Embryonic facial prominence (tissue), 1 donor: ENCODE measurements around the gene MAGEB4.
"Not testable (repeated sequence)": the region's sequence is repeated elsewhere in the genome, so short reads cannot be mapped to it uniquely, and the experiment has no call there.

ENCODE experiments used
- DNase-seq: peaks from one replicate; pipeline ENCODE4 v3.0.0-alpha.2; 2016; ENCODE audit errors: extremely low spot score

Gene MAGEB4, protein sequence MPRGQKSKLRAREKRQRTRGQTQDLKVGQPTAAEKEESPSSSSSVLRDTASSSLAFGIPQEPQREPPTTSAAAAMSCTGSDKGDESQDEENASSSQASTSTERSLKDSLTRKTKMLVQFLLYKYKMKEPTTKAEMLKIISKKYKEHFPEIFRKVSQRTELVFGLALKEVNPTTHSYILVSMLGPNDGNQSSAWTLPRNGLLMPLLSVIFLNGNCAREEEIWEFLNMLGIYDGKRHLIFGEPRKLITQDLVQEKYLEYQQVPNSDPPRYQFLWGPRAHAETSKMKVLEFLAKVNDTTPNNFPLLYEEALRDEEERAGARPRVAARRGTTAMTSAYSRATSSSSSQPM

DNA sequence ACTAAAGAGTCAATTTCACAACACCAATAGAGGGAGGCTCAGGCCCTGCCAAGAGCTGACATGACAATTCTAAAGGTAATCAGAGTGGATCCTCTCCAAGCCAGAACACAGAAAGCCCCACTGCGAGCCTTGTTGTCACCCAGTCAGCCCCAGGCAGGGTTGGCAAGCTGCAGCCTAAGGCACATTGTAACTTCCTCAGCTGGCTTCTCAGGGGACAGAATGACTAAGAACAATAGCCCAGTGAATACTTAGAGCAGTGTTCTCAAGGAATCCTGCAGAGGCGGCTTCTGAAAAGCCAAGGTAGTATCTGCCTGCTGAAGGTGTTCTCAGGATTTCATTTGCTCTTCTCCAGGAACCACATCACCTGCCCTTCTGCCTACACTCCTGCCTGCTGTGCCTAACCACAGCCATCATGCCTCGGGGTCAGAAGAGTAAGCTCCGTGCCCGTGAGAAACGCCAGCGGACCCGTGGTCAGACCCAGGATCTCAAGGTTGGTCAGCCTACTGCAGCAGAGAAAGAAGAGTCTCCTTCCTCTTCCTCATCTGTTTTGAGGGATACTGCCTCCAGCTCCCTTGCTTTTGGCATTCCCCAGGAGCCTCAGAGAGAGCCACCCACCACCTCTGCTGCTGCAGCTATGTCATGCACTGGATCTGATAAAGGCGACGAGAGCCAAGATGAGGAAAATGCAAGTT lies at the start of gene MAGEB4:
TSS of gene MAGEB4 (plus strand) at position 277 of the 692 bp plus-strand sequence. CDS start at position 413, 136 bp downstream.
- no peak for DNase-seq

GRCh38 chrX:30193910-30194309 lies 47.9 kb upstream of the MAGEB4 start:
- not testable (repeated sequence) for DNase-seq

- no peak for DNase-seq
These were observed 45.5 kb upstream of the MAGEB4 start for GRCh38 chrX:30196322-30196721.

GRCh38 chrX:30212172-30212571 lies 29.6 kb upstream of the MAGEB4 start:
- DNase-seq, result no peak

- DNase-seq, result no peak
These were observed 26.4 kb upstream of the MAGEB4 start, which contains the start of gene MAGEB2 for GRCh38 chrX:30215357-30215843. MAGEB2 (plus strand) TSS chrX:30215563; CDS start chrX:30218581, 3,018 bp downstream.

- no peak for DNase-seq
These were observed 24.3 kb upstream of the MAGEB4 start for GRCh38 chrX:30217465-30217864.

DNA sequence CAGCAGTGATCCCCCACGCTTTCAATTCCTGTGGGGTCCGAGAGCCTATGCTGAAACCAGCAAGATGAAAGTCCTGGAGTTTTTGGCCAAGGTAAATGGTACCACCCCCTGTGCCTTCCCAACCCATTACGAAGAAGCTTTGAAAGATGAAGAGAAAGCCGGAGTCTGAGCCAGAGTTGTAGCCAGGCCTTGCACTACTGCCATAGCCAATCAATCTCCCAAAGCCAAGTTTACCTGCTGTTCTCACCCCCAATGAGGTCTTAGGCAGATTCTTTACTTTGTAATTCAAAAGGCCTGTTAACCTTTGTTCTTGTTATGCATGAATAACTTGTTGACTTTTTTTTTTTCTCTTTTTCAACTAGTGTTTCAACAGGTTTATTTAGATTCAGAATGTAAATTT lies 22.4 kb upstream of the MAGEB4 start:
- no peak for DNase-seq

DNA sequence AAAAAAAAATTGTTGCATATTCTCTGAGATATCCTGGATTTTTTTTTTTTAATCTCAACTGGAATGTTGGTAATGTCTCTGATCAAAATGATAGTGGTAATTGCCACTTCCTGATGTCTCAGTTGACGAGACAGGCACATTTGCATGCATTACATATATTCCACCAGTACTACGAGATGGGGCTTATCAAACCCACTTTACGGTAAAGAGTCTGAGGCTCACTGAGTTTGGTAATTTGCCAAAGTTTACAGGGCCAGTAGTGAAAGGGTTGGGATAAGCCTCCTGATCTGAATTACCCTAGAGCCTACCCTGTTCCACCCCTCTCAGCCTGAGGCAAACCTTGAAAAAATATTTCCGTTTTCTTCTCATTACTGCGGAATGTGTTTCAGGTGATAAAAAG lies 21.1 kb upstream of the MAGEB4 start:
- no peak for DNase-seq

GRCh38 chrX:30224536-30224935 lies 17.3 kb upstream of the MAGEB4 start:
- DNase-seq, result no peak

DNA sequence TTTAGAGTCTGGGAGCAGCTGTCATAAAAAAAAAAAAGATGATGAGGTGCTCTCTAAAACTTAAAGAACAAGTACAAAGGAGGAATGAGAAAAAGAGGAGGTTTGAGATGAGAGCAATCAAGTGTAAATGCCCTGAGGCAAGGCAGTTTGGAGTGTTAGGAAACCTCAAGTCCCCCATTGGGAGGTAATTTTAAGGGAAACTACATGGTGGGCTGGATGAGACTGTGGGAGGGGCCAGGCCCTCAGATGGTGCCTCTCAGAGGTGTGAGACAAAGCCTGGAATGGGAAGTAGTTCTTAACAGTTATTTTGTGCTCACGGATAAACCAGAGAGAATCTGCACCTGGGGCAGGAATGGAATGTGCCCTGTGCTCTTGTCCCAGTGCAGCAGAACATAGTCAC lies 13.3 kb upstream of the MAGEB4 start:
- DNase-seq, result no peak

DNA sequence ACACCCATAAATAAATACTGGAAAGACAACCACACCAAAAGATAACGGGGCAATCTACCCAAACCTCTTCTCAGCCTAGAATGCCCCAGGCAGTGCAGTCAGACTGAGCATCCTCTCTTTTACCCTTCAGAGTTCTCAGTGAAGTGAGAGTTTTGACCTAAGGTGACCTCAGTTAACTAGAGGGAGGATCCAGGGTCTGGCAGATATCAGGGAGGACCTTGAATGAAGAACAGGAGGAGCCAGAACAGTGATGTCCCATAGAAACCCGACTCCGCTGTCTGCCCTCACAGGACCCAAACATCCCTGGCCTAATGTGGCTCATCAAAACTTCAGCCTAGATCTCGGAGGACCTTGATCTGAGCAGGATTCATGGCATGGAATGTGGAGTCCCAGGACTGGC lies 11.4 kb upstream of the MAGEB4 start, which contains the start of gene MAGEB3:
TSS of gene MAGEB3 (plus strand) at position 263 of the 400 bp plus-strand sequence. CDS start 5,268 bp downstream, outside the sequence.
- no peak for DNase-seq

DNA sequence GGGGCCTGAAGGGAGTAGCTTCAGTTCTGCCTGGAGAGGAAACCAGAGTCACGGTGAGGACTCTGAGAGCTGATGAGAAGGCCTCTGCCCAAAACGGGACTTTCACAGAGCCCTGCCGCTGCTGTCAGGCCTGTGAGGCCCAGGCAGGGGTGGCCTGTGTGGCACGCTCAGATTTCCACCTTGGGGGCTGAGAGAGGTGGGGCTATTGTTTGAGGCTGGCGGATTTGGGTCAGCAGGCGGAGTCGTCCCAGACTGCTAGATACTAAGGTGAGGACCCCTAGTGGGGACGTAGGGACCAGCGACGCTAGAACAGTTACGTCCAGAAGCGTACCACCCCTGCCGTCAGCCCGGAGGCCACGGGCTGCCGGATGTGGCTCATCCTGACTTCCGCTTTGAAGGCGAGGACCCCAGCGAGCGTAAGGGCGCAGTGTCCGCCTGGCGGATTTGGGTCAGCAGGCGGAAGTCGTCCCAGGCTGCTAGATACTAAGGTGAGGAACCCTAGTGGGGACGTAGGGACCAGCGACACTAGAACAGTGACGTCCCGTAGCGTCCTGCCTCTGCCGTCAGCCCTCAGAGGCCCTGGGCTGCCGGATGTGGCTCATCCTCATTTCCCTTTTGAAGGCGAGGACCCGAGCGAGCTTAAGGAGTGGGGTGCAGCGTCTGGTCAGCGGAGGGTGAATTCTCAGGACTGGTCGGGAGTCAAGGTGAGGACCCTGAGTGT lies 5.1 kb downstream of the MAGEB4 start, which contains the start of gene MAGEB1:
TSS of gene MAGEB1 (plus strand) at position 378 of the 721 bp plus-strand sequence. CDS start 3,348 bp downstream, outside the sequence.
- DNase-seq, result no peak

- DNase-seq, result no peak
These were observed 7.1 kb downstream of the MAGEB4 start for GRCh38 chrX:30248854-30249253.

- DNase-seq, result no peak
These were observed 11.5 kb downstream of the MAGEB4 start for GRCh38 chrX:30253257-30253656.

GRCh38 chrX:30259927-30260326 lies 18.1 kb downstream of the MAGEB4 start:
- no peak for DNase-seq

GRCh38 chrX:30261012-30261411 lies 19.2 kb downstream of the MAGEB4 start:
- no peak for DNase-seq

DNA sequence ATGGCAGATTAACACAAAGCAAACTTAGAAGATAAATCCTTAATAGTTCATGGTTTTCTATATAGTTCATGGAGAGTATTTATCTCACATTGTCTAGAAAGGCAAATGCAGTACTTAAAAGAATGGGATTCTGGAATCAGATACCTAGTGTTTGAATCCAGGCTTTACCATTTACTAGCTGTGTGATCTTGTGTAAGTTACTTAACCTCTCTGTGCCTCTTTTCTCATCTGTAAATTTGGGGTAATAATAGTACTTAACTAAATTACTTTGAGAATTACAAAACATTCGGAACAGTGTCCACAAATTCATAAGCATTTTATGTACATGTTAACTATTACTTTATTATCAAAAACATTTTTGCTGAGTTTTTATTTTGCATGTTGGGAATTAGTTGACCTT lies 21.0 kb downstream of the MAGEB4 start:
- DNase-seq, result no peak

GRCh38 chrX:30270639-30271038 lies 28.8 kb downstream of the MAGEB4 start:
- DNase-seq, result no peak

DNA sequence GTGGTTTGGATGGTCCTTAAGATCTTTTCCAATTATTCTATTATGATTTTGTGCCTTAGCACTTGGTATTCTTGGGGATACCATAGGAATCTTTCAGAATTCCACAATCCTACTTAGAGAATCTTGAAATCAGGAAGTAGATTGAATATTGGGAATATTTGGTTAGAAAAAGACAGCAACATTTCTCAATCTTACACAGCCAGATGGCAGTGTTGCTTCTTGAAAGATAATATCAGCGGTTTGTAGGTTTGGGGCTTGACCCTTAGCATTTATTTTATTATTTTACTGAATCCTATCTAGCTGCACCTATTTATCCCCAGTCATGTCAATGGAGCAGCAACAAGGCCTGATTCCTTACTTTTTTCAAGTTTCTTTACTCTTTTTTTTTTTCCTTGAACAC lies 33.7 kb downstream of the MAGEB4 start:
- no peak for DNase-seq

GRCh38 chrX:30278365-30278764 lies 36.6 kb downstream of the MAGEB4 start:
- DNase-seq, result no peak

GRCh38 chrX:30280428-30280827 lies 38.6 kb downstream of the MAGEB4 start:
- DNase-seq, result no peak

DNA sequence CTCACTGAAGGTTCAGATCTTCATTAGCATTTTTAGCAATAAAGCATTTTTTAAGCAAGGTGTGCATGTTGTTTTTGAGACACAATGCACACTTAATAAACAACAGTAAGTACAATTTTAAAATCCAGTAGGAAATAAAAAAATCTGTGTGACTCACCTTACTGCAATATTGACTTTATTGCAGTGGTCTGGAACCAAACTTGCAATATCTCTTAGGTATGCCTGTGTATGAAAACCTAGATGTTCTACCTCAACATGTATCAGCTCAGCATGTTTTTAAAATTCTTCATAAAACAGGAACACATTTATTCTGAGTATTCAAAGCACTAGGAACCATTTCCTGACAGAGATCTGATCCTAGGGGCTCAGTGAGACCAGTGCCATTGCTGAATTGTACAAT lies 40.7 kb downstream of the MAGEB4 start:
- DNase-seq, result no peak
